Suprapubic skin (tissue), 3 donors: ENCODE measurements around the gene LMF2.

Experiments used
- CTCF ChIP-seq, 2 donors: fragments of 200-600 bp in 1 of 2; fragments of 450-650 bp in 1 of 2; sonication (generic) in 1 of 2; IDR thresholded peaks; one replicate each; pipeline ENCODE4 v1.5.1; 2016 to 2019; ENCODE audit warnings: antibody characterized with exemption in 2 of 2, mild to moderate bottlenecking in 1 of 2, moderate library complexity in 1 of 2
- POLR2AphosphoS5 ChIP-seq, 3 donors: sonication (generic); formaldehyde crosslinking; IDR thresholded peaks; one replicate each; pipeline ENCODE4 v1.6.1; 2017; ENCODE audit warnings: antibody characterized with exemption in 3 of 3

GRCh38 chr22:50464451-50464850 is 43.1 kb downstream of the LMF2 start:
- TF ChIP-seq CTCF (IDR thresholded peaks at IDR 0.05): no peak
- TF ChIP-seq POLR2AphosphoS5 (IDR thresholded peaks at IDR 0.05): no peak
